GM18519 (cell line): ENCODE measurements around the gene CBX2.

Experiments
- ATAC-seq: cut with Tn5 transposase; IDR thresholded peaks from one replicate; pipeline ENCODE4 v1.9.1; 2021; ENCODE audit warnings: mild to moderate bottlenecking, moderate library complexity; ENCODE audit not compliant: unreplicated experiment, low FRiP score

CBX2 gene

DNA sequence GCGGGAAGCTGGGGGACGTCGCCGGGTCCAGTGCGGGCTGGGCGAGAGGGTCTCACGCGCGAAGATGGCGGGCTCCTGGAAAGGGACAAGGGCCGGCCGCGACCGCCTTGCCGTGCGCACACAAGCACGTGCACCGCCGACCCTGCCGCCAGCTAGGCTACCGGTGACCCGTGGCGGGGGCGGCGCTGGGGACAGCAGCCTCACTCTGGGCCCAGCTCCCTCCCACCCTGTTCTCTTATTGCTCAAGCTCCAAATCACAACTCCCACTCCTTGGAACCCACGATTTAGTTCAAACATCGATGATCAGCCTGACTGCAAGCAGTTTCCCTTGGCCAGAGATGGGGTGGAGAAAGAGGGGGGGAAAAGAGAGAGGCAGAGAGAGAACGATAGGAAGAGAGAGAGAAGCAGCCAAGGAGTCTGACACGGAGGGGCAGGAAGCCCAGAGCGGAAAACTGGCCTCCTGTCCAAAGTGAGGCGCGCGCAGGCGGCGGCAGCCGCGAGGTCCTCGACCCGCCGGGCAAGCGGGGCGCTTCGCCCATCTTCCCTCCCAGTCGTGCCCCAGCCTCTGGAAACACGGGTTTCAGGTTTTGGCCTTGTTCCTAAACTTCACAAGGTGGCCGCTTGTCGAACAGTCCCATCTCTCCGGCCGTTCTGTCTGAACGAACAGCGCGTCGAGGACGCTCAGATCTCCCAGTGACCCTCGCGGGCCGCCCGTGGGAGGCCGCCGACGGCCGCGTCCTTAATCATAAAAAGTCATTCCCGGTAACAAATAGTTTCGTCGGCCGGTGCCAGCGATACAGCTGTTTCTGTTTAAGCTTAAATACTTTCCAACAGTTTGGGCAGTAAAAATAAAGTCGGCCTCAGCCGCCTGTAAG, 20.6 kb downstream of the CBX2 start:
- ATAC-seq: no peak

- no peak for ATAC-seq
Observed at GRCh38 chr17:79799174-79799537, 21.2 kb downstream of the CBX2 start.

- no peak for ATAC-seq
Observed at GRCh38 chr17:79799538-79800324, 21.8 kb downstream of the CBX2 start.

- no peak for ATAC-seq
Observed at GRCh38 chr17:79800325-79801155, 22.6 kb downstream of the CBX2 start.

- no peak for ATAC-seq
Observed at GRCh38 chr17:79801156-79802038, 23.4 kb downstream of the CBX2 start.

DNA sequence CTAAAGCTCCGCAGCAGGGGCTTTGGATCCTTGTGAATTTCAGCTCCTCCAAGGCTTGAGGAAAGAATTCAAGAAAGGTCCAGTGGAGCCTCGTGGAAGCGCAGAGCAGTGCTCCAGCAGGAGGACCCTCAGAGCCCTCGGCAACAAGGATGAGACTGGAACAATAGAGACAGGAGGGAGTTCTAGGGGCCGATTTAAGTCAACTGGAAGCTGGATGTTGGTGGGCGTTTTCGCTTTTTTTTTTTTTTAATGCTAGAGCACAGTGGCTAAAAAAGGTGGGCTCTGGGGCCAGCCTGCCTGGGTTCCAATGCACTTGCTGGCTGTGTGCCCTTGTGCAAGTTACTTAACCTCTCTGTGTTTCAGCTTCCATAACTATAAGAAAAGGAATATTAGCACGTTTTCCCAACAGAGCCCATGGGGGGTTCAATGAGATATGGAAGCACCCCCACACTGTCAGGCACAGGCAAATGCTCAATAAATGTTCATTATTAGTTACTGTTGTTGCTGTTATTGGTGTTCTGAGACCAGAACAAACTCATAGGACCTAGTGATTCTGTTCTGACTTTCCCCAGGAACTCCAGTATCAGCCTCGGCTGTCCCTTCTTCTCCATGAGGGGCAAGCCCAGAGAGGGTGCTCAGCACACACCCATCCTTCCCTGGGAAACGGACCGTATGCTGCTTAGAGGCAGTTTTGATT, 24.2 kb downstream of the CBX2 start:
- no peak for ATAC-seq

GRCh38 chr17:79802736-79803420, 24.9 kb downstream of the CBX2 start:
- no peak for ATAC-seq

DNA sequence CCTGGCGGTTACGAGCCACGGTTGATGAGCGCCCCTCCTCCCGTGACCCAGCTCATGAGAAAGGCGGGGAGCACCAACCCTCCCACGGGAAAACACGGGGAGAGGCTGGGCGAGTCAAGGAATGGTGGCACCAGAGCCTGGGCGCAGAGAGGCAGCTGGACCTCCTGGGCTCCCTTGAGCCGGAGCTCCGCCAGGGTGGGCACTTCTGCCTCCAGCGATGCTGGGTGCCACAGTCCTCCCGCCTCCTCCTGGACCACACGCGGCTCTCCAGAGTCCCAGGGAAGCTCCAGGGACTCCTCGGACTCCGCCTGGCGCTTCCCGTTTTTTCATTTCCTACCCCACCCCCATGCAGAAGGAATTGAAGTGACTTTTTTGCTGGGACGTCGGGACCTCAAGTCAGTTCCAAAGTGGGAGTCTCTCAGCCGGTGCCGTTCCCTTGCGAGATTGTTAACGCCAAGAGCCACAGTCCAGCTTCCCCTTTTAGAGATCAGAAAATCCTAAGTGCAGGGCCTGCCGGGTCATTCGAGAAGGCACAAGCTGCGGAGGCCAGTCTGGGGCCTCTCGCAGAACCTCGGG, 25.6 kb downstream of the CBX2 start:
- no peak for ATAC-seq

GRCh38 chr17:79803997-79804855, 26.3 kb downstream of the CBX2 start:
- ATAC-seq: no peak

- ATAC-seq: no peak
Observed at GRCh38 chr17:79804856-79805696, 27.1 kb downstream of the CBX2 start.

DNA sequence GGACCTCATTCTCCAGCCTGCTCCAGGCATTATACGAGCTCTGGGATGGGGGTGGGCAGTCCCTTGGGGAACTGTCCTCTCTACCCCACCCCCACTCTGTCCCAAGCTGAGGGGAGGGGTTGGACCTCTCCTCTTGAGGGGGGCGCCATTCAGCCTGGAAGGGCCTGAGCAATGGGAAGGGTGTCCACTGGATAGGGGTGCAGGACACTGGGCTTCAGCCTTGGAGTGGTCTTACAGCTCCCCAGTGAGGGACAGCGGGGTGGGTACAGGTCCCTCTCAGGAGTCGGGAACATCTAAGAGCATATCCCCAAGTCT, 28.5 kb downstream of the CBX2 start:
- ATAC-seq: no peak

- ATAC-seq: no peak
Observed at GRCh38 chr17:79806863-79807720, 29.1 kb downstream of the CBX2 start.

DNA sequence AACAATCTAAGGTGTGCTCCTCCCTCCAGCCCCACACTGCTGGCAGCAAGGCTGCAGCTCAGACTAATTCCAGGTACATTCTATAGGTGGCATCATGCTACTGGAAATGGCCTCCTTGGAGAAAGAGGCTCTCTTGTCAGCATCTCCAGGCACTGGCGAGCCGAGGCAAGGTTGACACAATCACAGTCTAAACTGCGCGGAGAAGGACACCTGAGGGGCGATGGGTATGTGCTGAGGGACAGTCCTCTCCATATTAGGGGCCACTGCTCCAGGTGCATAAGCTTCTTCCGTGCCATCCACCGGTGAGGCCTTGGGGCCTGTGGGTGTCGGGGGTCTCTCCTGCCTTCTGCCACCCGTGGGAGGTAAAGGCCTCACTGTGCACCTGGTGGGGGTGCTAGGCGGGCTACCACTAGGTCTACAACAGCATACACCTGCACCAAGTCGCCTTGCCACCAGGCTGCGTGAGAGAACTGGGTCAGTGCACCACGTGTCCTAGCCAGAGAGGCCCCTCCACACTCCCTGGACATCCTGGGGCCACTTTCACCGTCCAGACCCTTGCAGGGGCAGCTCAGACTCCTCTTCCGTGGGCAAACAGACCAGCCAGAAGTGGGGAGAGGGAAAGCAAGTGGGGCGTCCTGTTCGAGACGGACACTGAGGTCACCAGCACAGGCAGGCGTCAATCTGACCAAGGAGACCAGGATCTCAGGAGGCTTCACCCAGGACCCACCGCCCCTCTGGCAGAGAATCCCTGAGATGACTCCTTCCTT, 31.0 kb downstream of the CBX2 start:
- ATAC-seq: no peak

- no peak for ATAC-seq
Observed at GRCh38 chr17:79809530-79810129, 31.7 kb downstream of the CBX2 start.
